Measurements from ENCODE around the gene JARID2. TPM values are rescaled to one million over a fixed set of nuclear protein-coding genes. Genes with fewer than 3 reads are reported as not detected.

The JARID2 gene
- total RNA-seq, 1 donor from 2014 or later: 66.1 TPM

- H3K9me3 Mint-ChIP-seq (ENCODE audit: unreplicated experiment): no peaks in the 10 kb centered on the region
- no peak for DNase-seq (ENCODE audit: low spot score)
- H3K27me3 Mint-ChIP-seq (ENCODE audit: unreplicated experiment): peaks cover 21% of the 10 kb centered on the region
- TF ChIP-seq CTCF (IDR thresholded peaks at IDR 0.05; ENCODE audit: unreplicated experiment): no peak
- peaks cover 45% of the 10 kb centered on the region for H3K36me3 Mint-ChIP-seq (ENCODE audit: low read depth, unreplicated experiment)
- peak overlapping the region; percentile 43 for H3K4me3 Mint-ChIP-seq (ENCODE audit: unreplicated experiment)
- H3K27ac Mint-ChIP-seq (ENCODE audit: unreplicated experiment): peak overlapping the region; percentile 58
- H3K4me1 Mint-ChIP-seq (ENCODE audit: unreplicated experiment): peaks cover 29% of the 10 kb centered on the region
Observed at GRCh38 chr6:15495375-15495901, 249.6 kb downstream of the JARID2 start.

- Mint-ChIP-seq H3K27ac (ENCODE audit: unreplicated experiment) (peak overlapping the region; percentile 59), H3K4me3 (ENCODE audit: unreplicated experiment) (peak overlapping the region; percentile 74), H3K9me3 (ENCODE audit: unreplicated experiment) (no peaks in the 10 kb centered on the region), H3K4me1 (ENCODE audit: unreplicated experiment) (peaks cover 33% of the 10 kb centered on the region), H3K36me3 (ENCODE audit: low read depth, unreplicated experiment) (peaks cover 53% of the 10 kb centered on the region), H3K27me3 (ENCODE audit: unreplicated experiment) (peaks cover 21% of the 10 kb centered on the region)
- no peak for TF ChIP-seq CTCF (IDR thresholded peaks at IDR 0.05; ENCODE audit: unreplicated experiment)
- no peak for DNase-seq (ENCODE audit: low spot score)
Observed at GRCh38 chr6:15496345-15497131, 250.7 kb downstream of the JARID2 start.

GRCh38 chr6:15498640-15499039 is 252.8 kb downstream of the JARID2 start:
- DNase-seq (ENCODE audit: low spot score): no peak
- Mint-ChIP-seq H3K4me3 (ENCODE audit: unreplicated experiment) (no peak overlapping the region), H3K9me3 (ENCODE audit: unreplicated experiment) (no peaks in the 10 kb centered on the region), H3K4me1 (ENCODE audit: unreplicated experiment) (peaks cover 14% of the 10 kb centered on the region), H3K27me3 (ENCODE audit: unreplicated experiment) (peaks cover 24% of the 10 kb centered on the region), H3K27ac (ENCODE audit: unreplicated experiment) (no peak overlapping the region), H3K36me3 (ENCODE audit: low read depth, unreplicated experiment) (peaks cover 50% of the 10 kb centered on the region)
- TF ChIP-seq CTCF (IDR thresholded peaks at IDR 0.05; ENCODE audit: unreplicated experiment): no peak

GRCh38 chr6:15499125-15499524 is 253.3 kb downstream of the JARID2 start:
- Mint-ChIP-seq H3K27me3 (ENCODE audit: unreplicated experiment) (peaks cover 25% of the 10 kb centered on the region), H3K4me1 (ENCODE audit: unreplicated experiment) (peaks cover 14% of the 10 kb centered on the region), H3K9me3 (ENCODE audit: unreplicated experiment) (no peaks in the 10 kb centered on the region), H3K4me3 (ENCODE audit: unreplicated experiment) (no peak overlapping the region), H3K27ac (ENCODE audit: unreplicated experiment) (peak overlapping the region; percentile 31), H3K36me3 (ENCODE audit: low read depth, unreplicated experiment) (peaks cover 52% of the 10 kb centered on the region)
- no peak for TF ChIP-seq CTCF (IDR thresholded peaks at IDR 0.05; ENCODE audit: unreplicated experiment)
- DNase-seq (ENCODE audit: low spot score): no peak

- Mint-ChIP-seq H3K27ac (ENCODE audit: unreplicated experiment) (no peak overlapping the region), H3K27me3 (ENCODE audit: unreplicated experiment) (peaks cover 25% of the 10 kb centered on the region), H3K36me3 (ENCODE audit: low read depth, unreplicated experiment) (peaks cover 55% of the 10 kb centered on the region), H3K4me1 (ENCODE audit: unreplicated experiment) (peaks cover 14% of the 10 kb centered on the region), H3K9me3 (ENCODE audit: unreplicated experiment) (no peaks in the 10 kb centered on the region), H3K4me3 (ENCODE audit: unreplicated experiment) (no peak overlapping the region)
- DNase-seq (ENCODE audit: low spot score): no peak
- TF ChIP-seq CTCF (IDR thresholded peaks at IDR 0.05; ENCODE audit: unreplicated experiment): no peak
Observed at GRCh38 chr6:15499591-15499990, 253.7 kb downstream of the JARID2 start.
